Smooth muscle cell of bladder (primary cell): ENCODE data around the gene CEP350. TPM values are rescaled to one million over a fixed set of nuclear protein-coding genes. Genes with fewer than 3 reads are reported as not detected.

ENCODE experiments used
- total RNA-seq: library from RNA; depleted of rRNA; stranded (reverse); fragments of >200 nt; gene quantifications from 2 replicates; pipeline ENCODE4 v1.2.3, GENCODE V29; 2014

Gene CEP350
- 60.4 and 63.4 TPM in 2 replicates for total RNA-seq

GRCh38 chr1:179954493-179955286 lies at the start of gene CEP350:
Gene CEP350 (plus strand): TSS chr1:179954810. CDS start chr1:179986182, 31,372 bp downstream.

GRCh38 chr1:180154325-180155181 lies 199.9 kb downstream of the CEP350 start, which contains the start of gene QSOX1:
Gene QSOX1 (plus strand): TSS chr1:180154869. CDS start chr1:180154908, 39 bp downstream.

Other genes with a start within 250 kb of the CEP350 start
- gene FAM163A, start 211.5 kb upstream of the CEP350 start, total RNA-seq: under 0.01 TPM in 2 replicates
- gene TOR1AIP2, start 77.0 kb upstream of the CEP350 start, total RNA-seq: 70.1 and 85.3 TPM in 2 replicates
- gene TOR1AIP1, start 72.5 kb upstream of the CEP350 start, total RNA-seq: 39.7 and 50.7 TPM in 2 replicates
- 750 and 954 TPM in 2 replicates for gene QSOX1, start 200.1 kb downstream of the CEP350 start, total RNA-seq